ENCODE measurements around the gene CASP7.

CASP7 gene

GRCh38 chr10:113666682-113667252, 12.9 kb upstream of the CASP7 start:
- no peak for DNase-seq (ENCODE audit: low read depth)

GRCh38 chr10:113680190-113681111, 739 bp downstream of the CASP7 start:
- peak; percentile 14 for DNase-seq (ENCODE audit: low read depth)

DNA sequence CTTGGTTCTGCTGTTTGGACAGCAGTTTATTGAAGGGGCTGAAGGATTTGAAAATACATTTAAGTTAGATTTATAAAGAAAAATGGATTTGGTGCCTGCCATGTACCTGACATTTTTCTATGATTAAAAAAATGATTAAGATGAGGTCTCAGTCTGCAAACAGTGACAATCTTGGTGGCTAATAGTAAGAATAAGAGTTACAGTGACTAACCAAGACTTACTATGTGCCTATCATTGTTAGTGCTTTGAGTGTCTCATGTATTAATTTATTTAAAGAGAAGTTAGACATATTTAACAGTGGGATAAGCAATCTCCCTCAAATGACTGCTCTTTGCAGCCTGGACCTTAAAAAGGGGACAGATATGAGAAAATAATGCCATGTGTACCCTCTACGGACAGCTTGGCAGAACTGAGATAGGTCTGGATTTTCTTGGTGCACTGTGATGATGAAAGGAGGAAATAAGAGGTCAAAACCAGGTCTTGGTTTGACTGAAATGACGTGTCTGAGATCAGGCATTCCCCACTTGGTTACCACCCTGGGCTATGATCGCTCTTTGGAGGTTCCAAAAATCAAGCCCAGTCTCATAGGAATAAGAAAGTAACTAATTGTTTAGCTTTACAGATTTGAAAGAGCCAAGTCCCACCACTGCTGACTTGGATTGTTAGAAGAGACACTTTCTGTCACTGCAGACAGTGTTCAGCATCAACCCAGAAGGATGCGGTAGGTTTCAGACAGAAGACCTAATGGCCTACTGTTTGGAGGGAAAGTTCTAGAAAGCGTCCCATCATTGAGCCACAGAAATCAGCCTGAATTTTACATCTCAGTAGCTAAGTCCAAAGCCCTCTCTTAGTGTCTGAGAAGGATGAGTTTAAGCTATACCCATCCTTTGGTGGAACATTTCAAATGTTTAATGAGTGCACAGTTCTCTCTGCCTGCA, 2.1 kb downstream of the CASP7 start:
- DNase-seq (ENCODE audit: low read depth), result peak; percentile 16

- DNase-seq (ENCODE audit: low read depth), result no peak
Measured at GRCh38 chr10:113683300-113683699, 3.6 kb downstream of the CASP7 start.

- no peak for DNase-seq (ENCODE audit: low read depth)
Measured at GRCh38 chr10:113686028-113686427, 6.3 kb downstream of the CASP7 start.

DNA sequence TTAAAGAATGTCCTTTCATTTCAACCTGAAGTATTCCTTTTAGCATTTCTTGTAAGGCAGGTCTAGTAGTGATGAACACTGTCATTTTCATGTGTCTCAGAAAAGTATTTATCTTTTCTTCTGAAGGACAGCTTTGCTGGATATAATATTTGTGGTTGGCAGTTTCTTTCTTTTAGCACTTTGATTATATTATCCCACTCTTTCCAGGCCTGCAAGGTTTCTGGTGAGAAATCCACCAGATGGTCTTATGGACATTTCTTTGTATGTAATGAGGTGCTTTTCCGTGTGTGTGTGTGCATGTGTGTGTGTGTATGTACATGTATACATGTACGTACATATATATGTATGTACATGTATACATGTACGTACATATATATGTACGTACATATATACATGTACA, 7.3 kb downstream of the CASP7 start:
- no peak for DNase-seq (ENCODE audit: low read depth)

GRCh38 chr10:113689057-113689456, 9.3 kb downstream of the CASP7 start:
- DNase-seq (ENCODE audit: low read depth), result no peak

DNA sequence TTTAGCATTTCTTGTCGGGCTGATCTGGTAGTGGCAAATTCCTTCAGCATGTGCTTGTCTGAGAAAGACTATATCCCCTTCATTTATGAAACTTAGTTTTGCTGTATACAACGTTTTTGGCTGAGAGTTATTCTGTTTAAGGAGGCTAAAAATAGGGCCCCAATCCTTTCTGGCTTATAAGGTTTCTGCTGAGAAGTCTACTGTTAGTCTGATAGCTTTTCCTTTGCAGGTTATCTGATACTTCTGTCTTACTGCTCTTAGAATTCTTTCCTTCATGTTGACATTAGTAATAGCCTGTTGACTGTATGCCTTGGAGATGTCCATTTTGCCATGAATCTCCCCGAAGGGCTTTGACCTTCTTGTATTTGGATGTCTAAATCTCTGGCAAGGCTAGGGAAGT, 9.9 kb downstream of the CASP7 start:
- no peak for DNase-seq (ENCODE audit: low read depth)

DNA sequence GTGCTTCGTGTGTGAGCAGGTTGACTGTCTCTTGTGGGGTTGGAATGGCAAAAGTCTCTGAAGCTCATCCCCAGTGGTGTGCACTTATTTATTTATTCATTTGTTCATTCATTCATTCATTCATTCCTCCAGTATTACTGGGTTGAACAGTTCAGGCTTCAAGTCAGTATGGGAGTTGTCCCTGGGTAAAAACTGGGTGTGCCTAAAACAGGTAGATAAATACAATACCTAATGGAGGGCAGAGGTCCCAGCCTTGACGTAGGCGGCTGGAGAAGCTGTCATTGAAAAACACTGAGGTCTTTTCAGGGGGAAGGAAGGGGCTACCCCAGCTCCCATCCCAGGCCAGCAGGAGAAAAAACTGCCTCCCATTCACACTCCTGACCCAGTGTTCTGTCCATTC, 11.0 kb downstream of the CASP7 start:
- DNase-seq (ENCODE audit: low read depth), result no peak

DNA sequence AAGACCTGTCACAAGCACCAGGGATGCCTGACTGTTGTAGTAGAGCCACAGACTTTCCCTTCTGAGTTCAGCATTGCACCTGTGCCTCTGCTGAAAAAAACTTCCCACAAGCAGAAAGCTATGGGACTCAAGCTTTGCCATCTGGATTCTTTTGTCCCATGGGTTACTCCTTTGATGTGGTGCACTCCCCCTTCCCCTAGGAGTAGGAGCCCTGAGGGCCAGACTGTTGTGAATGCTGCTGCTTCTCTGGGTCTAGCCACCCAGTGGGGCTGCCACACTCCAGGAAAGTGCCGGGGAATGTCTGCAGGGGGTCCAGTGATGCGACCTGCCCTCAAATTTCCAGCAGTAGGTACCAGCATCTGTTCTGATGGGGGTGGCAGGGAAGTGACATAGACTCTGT, 11.7 kb downstream of the CASP7 start:
- no peak for DNase-seq (ENCODE audit: low read depth)

DNA sequence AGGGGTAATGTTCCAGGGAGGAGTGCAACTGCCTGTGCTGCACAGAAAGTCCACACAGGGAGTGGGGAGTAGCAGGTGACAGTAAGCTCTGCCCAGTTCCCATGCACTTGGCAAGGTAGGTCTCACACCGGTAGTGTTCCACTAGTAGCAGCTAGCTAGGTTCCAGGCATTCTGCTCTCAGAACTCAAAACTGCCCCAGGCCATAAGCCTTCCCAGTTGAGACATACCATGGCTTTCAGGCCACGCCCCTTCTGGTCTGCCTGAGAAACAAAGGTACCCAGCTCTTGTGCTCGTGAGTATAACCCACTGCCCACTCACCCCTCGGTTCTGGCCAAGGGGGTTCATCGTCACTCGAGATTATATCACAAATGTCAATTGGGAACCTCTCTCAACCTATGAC, 12.6 kb downstream of the CASP7 start:
- DNase-seq (ENCODE audit: low read depth), result no peak

GRCh38 chr10:113693348-113693747, 13.6 kb downstream of the CASP7 start:
- DNase-seq (ENCODE audit: low read depth), result no peak

- no peak for DNase-seq (ENCODE audit: low read depth)
Measured at GRCh38 chr10:113695691-113696090, 16.0 kb downstream of the CASP7 start.

- no peak for DNase-seq (ENCODE audit: low read depth)
Measured at GRCh38 chr10:113697595-113697994, 17.9 kb downstream of the CASP7 start.

GRCh38 chr10:113704637-113705343, 25.1 kb downstream of the CASP7 start:
- peak; percentile 20 for DNase-seq (ENCODE audit: low read depth)

DNA sequence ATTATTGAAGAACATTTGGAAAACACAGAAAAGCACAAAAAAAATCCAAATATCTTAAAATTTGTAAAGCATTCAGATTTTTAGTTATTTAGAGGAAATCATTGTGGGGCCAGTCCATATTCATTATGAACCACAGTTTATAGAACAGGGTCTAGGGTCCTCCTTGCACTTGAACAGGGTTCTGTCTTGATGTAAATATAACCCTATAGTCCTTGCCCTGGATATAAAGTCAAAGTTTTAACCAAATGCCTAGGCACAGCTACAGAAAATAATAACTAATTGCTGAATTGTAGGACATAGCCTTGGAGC, 25.6 kb downstream of the CASP7 start:
- DNase-seq (ENCODE audit: low read depth), result no peak

DNA sequence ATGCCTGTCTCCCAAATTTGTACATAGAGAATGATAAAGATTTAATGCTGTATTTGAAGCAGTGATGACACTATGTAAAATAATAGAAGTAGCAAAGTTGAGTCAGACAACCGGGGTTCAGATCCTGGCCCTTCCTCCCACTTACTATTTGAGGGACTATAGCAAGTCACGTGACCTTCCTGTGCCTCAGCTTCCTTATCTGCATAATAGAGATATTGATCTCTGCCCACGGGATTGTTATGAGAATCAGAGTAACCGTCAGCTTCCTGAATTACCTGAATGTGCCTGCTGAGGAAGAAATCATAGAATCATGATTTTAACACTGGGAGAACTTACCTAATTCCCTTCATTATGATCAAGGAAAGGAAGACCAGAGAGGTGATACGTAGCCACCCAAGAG, 26.9 kb downstream of the CASP7 start:
- DNase-seq (ENCODE audit: low read depth), result no peak

- no peak for DNase-seq (ENCODE audit: low read depth)
Measured at GRCh38 chr10:113708640-113709039, 28.9 kb downstream of the CASP7 start.

DNA sequence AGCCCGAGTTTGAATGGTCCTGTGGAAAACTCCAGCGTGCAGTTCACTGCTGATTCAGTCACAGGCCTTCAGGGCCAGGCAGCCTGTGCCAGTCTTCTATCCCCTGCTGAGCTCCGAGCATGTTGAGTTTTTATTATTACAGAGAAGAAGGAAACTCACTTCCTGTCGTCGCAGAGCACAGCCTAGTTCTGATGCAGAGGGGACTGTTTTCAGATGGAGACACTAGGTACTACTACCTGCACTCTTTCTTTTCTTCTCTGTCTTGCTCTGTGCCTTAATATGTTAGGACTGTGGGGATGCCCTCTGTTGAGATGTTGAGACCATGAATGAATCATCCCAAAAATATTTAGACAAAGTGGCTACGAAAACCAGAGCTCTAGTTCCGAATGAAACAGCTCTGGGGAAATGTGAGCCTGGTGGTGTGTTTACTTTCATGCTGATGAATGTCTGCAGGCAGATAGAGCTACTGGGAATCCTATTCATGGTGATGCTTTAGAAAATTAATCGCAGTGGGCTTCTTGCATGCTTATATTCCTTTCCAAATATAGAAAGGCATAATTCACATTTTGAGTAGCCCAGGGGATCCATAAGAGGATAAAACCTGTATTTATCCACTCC, 29.6 kb downstream of the CASP7 start:
- no peak for DNase-seq (ENCODE audit: low read depth)

DNA sequence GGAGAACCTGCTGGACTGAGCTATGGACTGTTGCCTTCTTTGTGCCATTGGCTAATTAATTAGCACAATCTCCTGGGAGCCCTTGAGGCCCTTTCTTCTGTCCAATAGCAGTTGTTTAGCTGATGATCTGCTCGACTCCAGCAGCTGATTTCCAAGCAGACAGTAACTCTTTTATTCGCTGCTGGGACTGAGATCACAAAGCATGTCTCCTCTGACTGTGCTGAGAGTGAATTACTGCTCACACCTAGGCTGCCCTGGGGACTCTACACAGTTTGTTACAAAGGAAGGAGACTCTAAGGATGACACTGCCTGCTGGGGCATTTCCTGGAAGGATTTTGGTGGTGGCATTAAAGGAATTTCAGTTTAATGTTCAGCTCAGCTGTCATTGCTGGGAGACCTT, 31.4 kb downstream of the CASP7 start:
- no peak for DNase-seq (ENCODE audit: low read depth)

DNA sequence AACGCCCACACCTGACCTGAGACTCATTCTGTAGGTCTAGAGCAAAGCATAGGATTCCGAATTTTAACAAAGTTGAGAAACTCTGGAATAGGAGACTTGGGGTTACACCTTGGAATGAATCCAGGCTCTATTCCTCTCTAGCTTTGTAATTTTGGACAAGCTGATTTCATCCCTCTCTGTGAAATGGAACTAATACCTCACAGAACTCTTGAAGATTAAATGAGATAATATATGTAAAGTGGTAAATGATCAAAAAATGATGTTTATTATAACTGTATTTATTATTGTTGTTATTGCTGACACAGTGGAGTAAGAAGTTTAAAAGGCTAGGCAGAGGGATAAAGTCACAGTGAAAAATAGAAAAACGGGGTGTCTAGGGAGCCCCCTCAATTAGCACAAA, 32.3 kb downstream of the CASP7 start:
- no peak for DNase-seq (ENCODE audit: low read depth)

Measured in activated T-cell treated with anti-CD3 and anti-CD28 coated beads for 24 hours (primary cell).